IPS-NIHi7 (cell line): ENCODE results near the gene FES.
"Not testable (repeated sequence)": the region's sequence is repeated elsewhere in the genome, so short reads cannot be mapped to it uniquely, and the experiment has no call there.

ENCODE experiments used
- DNase-seq: peaks from one replicate; pipeline ENCODE4 v3.0.0; 2012; ENCODE audit warnings: mixed read lengths; ENCODE audit errors: extremely low spot score

FES gene

GRCh38 chr15:90860942-90861675 lies 23.2 kb upstream of the FES start:
- DNase-seq = no peak

- no peak for DNase-seq
These were observed 21.8 kb upstream of the FES start for GRCh38 chr15:90862487-90862886.

- DNase-seq = no peak
These were observed 21.1 kb upstream of the FES start for GRCh38 chr15:90862964-90863778.

- DNase-seq = no peak
These were observed 20.3 kb upstream of the FES start for GRCh38 chr15:90863987-90864386.

- no peak for DNase-seq
These were observed 19.8 kb upstream of the FES start for GRCh38 chr15:90864507-90864906.

- DNase-seq = no peak
These were observed 18.6 kb upstream of the FES start for GRCh38 chr15:90865702-90866101.

- no peak for DNase-seq
These were observed 18.1 kb upstream of the FES start for GRCh38 chr15:90866161-90866715.

- no peak for DNase-seq
These were observed 17.5 kb upstream of the FES start for GRCh38 chr15:90866800-90867199.

GRCh38 chr15:90868261-90868689 lies 16.0 kb upstream of the FES start, which contains the start of gene FURIN:
TSS of gene FURIN (plus strand) at chr15:90868588. CDS start at chr15:90875741, 7,153 bp downstream.
- DNase-seq = no peak

- no peak for DNase-seq
These were observed 15.2 kb upstream of the FES start for GRCh38 chr15:90869140-90869541.

GRCh38 chr15:90869601-90870353 lies 14.5 kb upstream of the FES start:
- DNase-seq = peak; percentile 44

GRCh38 chr15:90870354-90871138 lies 13.8 kb upstream of the FES start:
- no peak for DNase-seq

- no peak for DNase-seq
These were observed 13.1 kb upstream of the FES start for GRCh38 chr15:90871139-90871715.

GRCh38 chr15:90871716-90872485 lies 12.4 kb upstream of the FES start:
- DNase-seq = no peak

- DNase-seq = no peak
These were observed 11.7 kb upstream of the FES start for GRCh38 chr15:90872486-90873184.

GRCh38 chr15:90873488-90873997 lies 10.8 kb upstream of the FES start:
- no peak for DNase-seq

GRCh38 chr15:90873998-90874605 lies 10.2 kb upstream of the FES start:
- DNase-seq = no peak

GRCh38 chr15:90874986-90875385 lies 9.3 kb upstream of the FES start:
- not testable (repeated sequence) for DNase-seq

- no peak for DNase-seq
These were observed 8.7 kb upstream of the FES start for GRCh38 chr15:90875549-90875981.
